OCI-LY7 (cell line): ENCODE data around the gene EMC7. TPM values are rescaled to one million over a fixed set of nuclear protein-coding genes. Genes with fewer than 3 reads are reported as not detected.
A peak's percentile ranks its signal among the peaks of the same experiment; 100 is the strongest.

Source experiments
- BruUV-seq: library from RNA; stranded (reverse); fragments of 400-500 nt; replicated peaks from 2 replicates; lab custom pipeline; 2021; lab: Mats Ljungman, UMichigan
- CTCF ChIA-PET: fragments of 300-600 bp; sonication (Branson Sonifier 250); formaldehyde crosslinking; loops from one replicate; lab custom pipeline; 2022; ENCODE audit warnings: antibody characterized with exemption; ENCODE audit not compliant: unreplicated experiment; lab: Charles Lee
- POLR2A ChIA-PET: fragments of 300-600 bp; sonication (Branson Sonifier 250); formaldehyde crosslinking; loops from one replicate; lab custom pipeline; 2022; ENCODE audit warnings: antibody characterized with exemption; lab: Charles Lee
- DNase-seq: peaks from one replicate; pipeline ENCODE4 v3.0.0-alpha.2; 2015; ENCODE audit warnings: low spot score
- H2AFZ ChIP-seq: fragments of 200-600 bp; sonication (generic), shearing (Covaris generic); 2 replicates; pipeline ENCODE4 v1.6.1; 2014; ENCODE audit warnings: mild to moderate bottlenecking, antibody characterized with exemption, low read length, moderate library complexity
- H3K27ac ChIP-seq: fragments of 200-600 bp; sonication (generic); 2 replicates; pipeline ENCODE4 v1.5.1; 2014; ENCODE audit warnings: mixed run types, low read depth, mild to moderate bottlenecking, moderate library complexity, low read length, inconsistent platforms; ENCODE audit not compliant: poor library complexity, severe bottlenecking
- H3K36me3 ChIP-seq: fragments of 200-600 bp; sonication (generic); 2 replicates; pipeline ENCODE4 v1.6.1; 2014; ENCODE audit warnings: mild to moderate bottlenecking, antibody characterized with exemption, low read length, moderate library complexity, mixed read lengths; ENCODE audit not compliant: insufficient read depth
- H3K4me1 ChIP-seq: fragments of 200-600 bp; sonication (generic); 2 replicates; pipeline ENCODE4 v1.5.1; 2014; ENCODE audit warnings: mild to moderate bottlenecking, low read length; ENCODE audit not compliant: insufficient read depth, poor library complexity, severe bottlenecking
- H3K4me2 ChIP-seq: fragments of 200-600 bp; sonication (generic); 2 replicates; pipeline ENCODE4 v1.6.1; 2014; ENCODE audit warnings: mild to moderate bottlenecking, low read length
- H3K4me3 ChIP-seq: fragments of 200-600 bp; sonication (generic); 2 replicates; pipeline ENCODE4 v1.5.1; 2014; ENCODE audit warnings: mild to moderate bottlenecking, low read depth, low read length; ENCODE audit not compliant: poor library complexity, severe bottlenecking
- H3K79me2 ChIP-seq: fragments of 200-600 bp; sonication (generic); 2 replicates; pipeline ENCODE4 v1.6.1; 2016; ENCODE audit warnings: low read depth, mild to moderate bottlenecking, low read length, moderate library complexity, mixed read lengths; ENCODE audit not compliant: insufficient read depth
- H3K9me2 ChIP-seq: fragments of 200-600 bp; sonication (generic); 2 replicates; pipeline ENCODE4 v1.6.1; 2016; ENCODE audit warnings: mild to moderate bottlenecking, low read length, mixed read lengths; ENCODE audit not compliant: insufficient read depth
- H3K9me3 ChIP-seq: fragments of 200-600 bp; sonication (generic); 2 replicates; pipeline ENCODE4 v1.6.1; 2014; ENCODE audit warnings: mild to moderate bottlenecking, mixed run types, low read length, mixed read lengths
- H4K20me1 ChIP-seq: fragments of 200-600 bp; sonication (generic); 2 replicates; pipeline ENCODE4 v1.6.1; 2014; ENCODE audit warnings: mild to moderate bottlenecking, antibody characterized with exemption, low read length, moderate library complexity, mixed read lengths; ENCODE audit not compliant: insufficient read depth
- CTCF ChIP-seq: fragments of 200-600 bp; sonication (generic); conservative IDR thresholded peaks from 2 replicates; pipeline ENCODE4 v1.5.1; 2014; ENCODE audit warnings: mild to moderate bottlenecking, antibody characterized with exemption, low read length, moderate library complexity, mixed read lengths
- EZH2phosphoT487 ChIP-seq: fragments of 200-600 bp; sonication (generic); IDR thresholded peaks from 2 replicates; pipeline ENCODE4 v1.6.1; 2018; ENCODE audit warnings: low read depth, borderline replicate concordance, mild to moderate bottlenecking, mixed run types, antibody characterized with exemption, low read length, moderate library complexity, mixed read lengths
- intact Hi-C: fragments of 100-400 bp; cut with micrococcal nuclease; formaldehyde crosslinking; loops from one replicate; pipeline ENCODE4 v1.10.0; 2022; ENCODE audit not compliant: unreplicated experiment
- total RNA-seq, 2 experiments: library from RNA; depleted of rRNA in 1 of 2; stranded (reverse); fragments of >200 nt in 1 of 2; shearing (Covaris generic) in 1 of 2; gene quantifications; 2 replicates each; pipeline ENCODE4 v1.2.3, GENCODE V29; 2014 to 2022

The EMC7 gene
- total RNA-seq, 2 experiments from 2014 or later = 14.7 to 41.4 TPM

GRCh38 chr15:34107315-34107714 lies 5.7 kb upstream of the EMC7 start:
- BruUV-seq = no TSS peak
- CTCF ChIA-PET = no interaction called here
- intact Hi-C loops = no loop called here
- peaks cover 7% of the 10 kb centered on the region for H3K79me2 ChIP-seq
- no peak overlapping the region for H3K27ac ChIP-seq
- TF ChIP-seq CTCF = no peak
- no peak for TF ChIP-seq EZH2phosphoT487
- no peak for DNase-seq
- peaks cover 6% of the 10 kb centered on the region for H3K4me1 ChIP-seq
- no peak overlapping the region for H3K4me2 ChIP-seq
- H3K36me3 ChIP-seq = peaks cover 6% of the 10 kb centered on the region; the same call in 1 of the 2 replicates
- no peak overlapping the region for H2AFZ ChIP-seq
- H3K4me3 ChIP-seq = no peak overlapping the region
- H4K20me1 ChIP-seq = no peaks in the 10 kb centered on the region
- no peaks in the 10 kb centered on the region for H3K9me2 ChIP-seq
- POLR2A ChIA-PET = no interaction called here
- H3K9me3 ChIP-seq = peaks cover 17% of the 10 kb centered on the region; the same call in 1 of the 2 replicates

- H3K79me2 ChIP-seq = peaks cover 13% of the 10 kb centered on the region
- intact Hi-C loops = no loop called here
- CTCF ChIA-PET = no interaction called here
- peaks cover 10% of the 10 kb centered on the region for H3K4me1 ChIP-seq
- TF ChIP-seq CTCF = no peak
- TF ChIP-seq EZH2phosphoT487 = no peak
- peaks cover 6% of the 10 kb centered on the region; the same call in 1 of the 2 replicates for H3K36me3 ChIP-seq
- no peaks in the 10 kb centered on the region for H4K20me1 ChIP-seq
- no peak overlapping the region for H2AFZ ChIP-seq
- no TSS peak for BruUV-seq
- no peak overlapping the region for H3K27ac ChIP-seq
- H3K9me3 ChIP-seq = peaks cover 19% of the 10 kb centered on the region; the same call in 1 of the 2 replicates
- no peak overlapping the region for H3K4me2 ChIP-seq
- no peak overlapping the region for H3K4me3 ChIP-seq
- POLR2A ChIA-PET = no interaction called here
- DNase-seq = no peak
- H3K9me2 ChIP-seq = no peaks in the 10 kb centered on the region
Measured at GRCh38 chr15:34106423-34106822, 4.8 kb upstream of the EMC7 start.

GRCh38 chr15:34102175-34102925 lies 688 bp upstream of the EMC7 start:
- peak overlapping the region; percentile 100 for H2AFZ ChIP-seq
- peak overlapping the region; percentile 90 for H3K4me2 ChIP-seq
- TF ChIP-seq CTCF = no peak
- TF ChIP-seq EZH2phosphoT487 = no peak
- peak overlapping the region; percentile 90 for H3K4me3 ChIP-seq
- H3K4me1 ChIP-seq = peaks cover 24% of the 10 kb centered on the region
- DNase-seq = no peak
- peaks cover 15% of the 10 kb centered on the region for H3K36me3 ChIP-seq
- intact Hi-C loops = loop anchor here (5.0 kb wide), 1 partner anchor 105 kb away; no protein-coding TSS in a partner anchor
- BruUV-seq = TSS peak; percentile 86
- peak overlapping the region; percentile 29 for H3K27ac ChIP-seq
- no peaks in the 10 kb centered on the region for H3K9me2 ChIP-seq
- H3K79me2 ChIP-seq = peaks cover 54% of the 10 kb centered on the region
- CTCF ChIA-PET = no interaction called here
- POLR2A ChIA-PET = interaction anchor here (0.7 to 2.1 kb wide), 6 partner anchors 15 to 481 kb away, joined by 3 to 8 read pairs (median 3); partner anchors contain the start of genes GOLGA8B, KATNBL1 and LPCAT4
- H4K20me1 ChIP-seq = no peaks in the 10 kb centered on the region
- H3K9me3 ChIP-seq = peaks cover 19% of the 10 kb centered on the region; the same call in 1 of the 2 replicates
